ENCODE results near the gene PTPRJ.
"Not testable (repeated sequence)": the region's sequence is repeated elsewhere in the genome, so short reads cannot be mapped to it uniquely, and the experiment has no call there.

The PTPRJ gene

DNA sequence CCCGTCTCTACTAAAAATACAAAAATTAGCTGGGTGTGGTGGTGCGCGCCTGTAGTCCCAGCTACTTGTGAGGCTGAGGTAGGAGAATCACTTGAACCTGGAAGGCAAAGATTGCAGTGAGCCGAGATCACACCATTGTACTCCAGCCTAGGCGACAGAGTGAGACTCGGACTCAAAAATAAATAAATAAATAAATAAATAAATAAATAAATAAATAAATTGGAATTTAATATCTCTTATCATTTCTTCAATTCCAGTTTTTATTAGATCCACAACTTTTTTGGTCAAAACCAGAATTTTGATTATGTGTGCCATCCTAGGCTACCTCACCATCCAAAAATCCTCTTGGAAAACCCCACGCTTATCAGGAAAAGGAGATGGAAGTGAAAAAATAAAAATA, 43.2 kb downstream of the PTPRJ start:
- H3K9me3 ChIP-seq (ENCODE audit: control extremely low read depth in 1 of 5, control insufficient read depth in 4 of 5, insufficient read depth in 2 of 5, low read depth in 1 of 5, low read length in 4 of 5); POLR2A ChIA-PET; H3K27me3 ChIP-seq (replicated peaks in 2 of 5; ENCODE audit: control insufficient read depth in 4 of 5, insufficient read depth in 5 of 5, low read length in 4 of 5); H3K27ac ChIP-seq (ENCODE audit: insufficient read depth in 1 of 2, low read depth in 1 of 2, low read length in 2 of 2, poor library complexity in 1 of 2, severe bottlenecking in 2 of 2); CTCF ChIA-PET; H3K36me3 ChIP-seq (ENCODE audit: control insufficient read depth in 4 of 4, insufficient read depth in 4 of 4, low read length in 3 of 4); DNase-seq; H3K4me3 ChIP-seq (ENCODE audit: control insufficient read depth in 1 of 7, extremely low read depth in 1 of 7, insufficient read depth in 4 of 7, low read depth in 2 of 7, low read length in 6 of 7): not testable (repeated sequence)
- peaks cover 4 to 43% (median 24%) of the 10 kb centered on the region in 4 experiments for H3K4me1 ChIP-seq (ENCODE audit: control extremely low read depth in 1 of 4, control insufficient read depth in 4 of 4, insufficient read depth in 4 of 4, low read length in 3 of 4)
- WGBS (ENCODE audit: insufficient coverage), result 100% methylated on average over 3 of the region's 7 CpGs

DNA sequence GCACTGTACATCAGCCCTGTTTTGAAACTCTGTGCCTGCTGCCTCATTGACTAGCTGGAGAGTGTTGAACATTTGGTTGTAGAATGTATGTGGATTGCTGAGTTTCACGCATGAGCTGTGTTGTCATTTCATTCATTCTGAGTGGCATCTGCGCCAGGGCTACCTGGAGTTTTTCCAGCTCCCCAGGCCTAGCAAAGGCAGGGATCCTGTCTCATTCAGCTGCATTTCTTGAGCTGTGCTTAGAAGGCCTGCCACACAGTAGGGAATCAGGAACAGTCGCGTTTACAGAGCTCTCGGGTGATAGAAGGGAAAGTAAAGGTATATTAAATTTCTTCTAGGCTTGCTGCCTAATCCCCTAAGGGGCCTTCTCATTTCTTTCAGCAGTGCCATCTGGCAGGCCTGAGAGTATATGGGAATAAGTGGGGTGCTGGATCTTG, 44.3 kb downstream of the PTPRJ start:
- DNase-seq, result no peak
- no peak overlapping the region for H3K4me3 ChIP-seq (ENCODE audit: control insufficient read depth in 1 of 7, extremely low read depth in 1 of 7, insufficient read depth in 4 of 7, low read depth in 2 of 7, low read length in 6 of 7)
- no peaks in the 10 kb centered on the region for H3K9me3 ChIP-seq (ENCODE audit: control extremely low read depth in 1 of 5, control insufficient read depth in 4 of 5, insufficient read depth in 2 of 5, low read depth in 1 of 5, low read length in 4 of 5)
- no peaks in the 10 kb centered on the region for H3K36me3 ChIP-seq (ENCODE audit: control insufficient read depth in 4 of 4, insufficient read depth in 4 of 4, low read length in 3 of 4)
- CTCF ChIA-PET, result interaction anchor here (1.4 to 1.5 kb wide), 2 partner anchors 11 to 13 kb away, joined by 3 to 4 read pairs; no protein-coding TSS in a partner anchor
- H3K27ac ChIP-seq (ENCODE audit: insufficient read depth in 1 of 2, low read depth in 1 of 2, low read length in 2 of 2, poor library complexity in 1 of 2, severe bottlenecking in 2 of 2), result no peak overlapping the region
- H3K27me3 ChIP-seq (replicated peaks in 2 of 5; ENCODE audit: control insufficient read depth in 4 of 5, insufficient read depth in 5 of 5, low read length in 4 of 5), result no peaks in the 10 kb centered on the region
- 99% methylated on average over 5 of the region's 5 CpGs for WGBS (ENCODE audit: insufficient coverage)
- H3K4me1 ChIP-seq (ENCODE audit: control extremely low read depth in 1 of 4, control insufficient read depth in 4 of 4, insufficient read depth in 4 of 4, low read length in 3 of 4), result peaks cover 10 to 43% (median 21%) of the 10 kb centered on the region in 4 experiments
- POLR2A ChIA-PET, result no interaction called here

DNA sequence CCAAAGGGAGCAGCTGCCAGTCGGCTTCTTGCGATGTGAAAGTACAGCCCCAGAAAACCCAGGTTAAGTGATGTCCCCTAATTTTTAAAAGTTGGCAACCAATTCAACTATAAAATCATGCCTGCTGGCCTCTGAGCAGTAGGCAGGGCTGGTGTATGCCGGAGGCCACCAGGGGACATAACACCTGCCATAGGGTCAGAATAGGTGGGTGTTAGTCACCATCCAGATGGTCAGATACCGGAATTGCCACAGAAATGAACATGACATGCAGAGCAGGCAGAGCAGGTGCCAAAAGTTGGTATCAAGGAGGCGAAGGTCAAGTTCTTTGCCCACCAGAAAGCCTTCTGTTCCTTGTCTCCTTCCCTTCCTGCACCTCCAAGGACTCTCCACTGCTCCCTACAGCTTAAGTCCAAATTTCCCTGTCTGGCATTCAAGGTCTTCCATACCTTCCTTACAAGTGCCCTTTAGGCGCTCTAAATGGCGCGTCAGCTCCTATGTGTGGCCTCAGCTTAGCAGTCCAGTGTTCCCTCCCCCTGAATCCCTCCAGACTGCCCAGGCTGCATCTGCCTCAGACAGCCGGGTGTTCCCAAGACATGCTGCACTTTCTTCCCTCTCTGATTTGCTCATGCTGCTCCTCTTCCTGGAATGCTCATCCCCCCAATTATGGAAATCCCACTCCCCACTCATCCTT, 45.1 kb downstream of the PTPRJ start:
- ChIA-PET POLR2A (no interaction called here), CTCF (interaction anchor here (1.4 to 1.5 kb wide), 2 partner anchors 12 to 14 kb away, joined by 3 to 4 read pairs; no protein-coding TSS in a partner anchor)
- Histone ChIP-seq H3K36me3 (ENCODE audit: control insufficient read depth in 4 of 4, insufficient read depth in 4 of 4, low read length in 3 of 4) (no peaks in the 10 kb centered on the region), H3K27ac (ENCODE audit: insufficient read depth in 1 of 2, low read depth in 1 of 2, low read length in 2 of 2, poor library complexity in 1 of 2, severe bottlenecking in 2 of 2) (no peak overlapping the region), H3K4me3 (ENCODE audit: control insufficient read depth in 1 of 7, extremely low read depth in 1 of 7, insufficient read depth in 4 of 7, low read depth in 2 of 7, low read length in 6 of 7) (no peak overlapping the region), H3K4me1 (ENCODE audit: control extremely low read depth in 1 of 4, control insufficient read depth in 4 of 4, insufficient read depth in 4 of 4, low read length in 3 of 4) (peaks cover 10 to 42% (median 17%) of the 10 kb centered on the region in 4 experiments), H3K9me3 (ENCODE audit: control extremely low read depth in 1 of 5, control insufficient read depth in 4 of 5, insufficient read depth in 2 of 5, low read depth in 1 of 5, low read length in 4 of 5) (no peaks in the 10 kb centered on the region), H3K27me3 (replicated peaks in 2 of 5; ENCODE audit: control insufficient read depth in 4 of 5, insufficient read depth in 5 of 5, low read length in 4 of 5) (no peaks in the 10 kb centered on the region)
- 98% methylated on average over 9 of the region's 9 CpGs for WGBS (ENCODE audit: insufficient coverage)
- no peak for DNase-seq

DNA sequence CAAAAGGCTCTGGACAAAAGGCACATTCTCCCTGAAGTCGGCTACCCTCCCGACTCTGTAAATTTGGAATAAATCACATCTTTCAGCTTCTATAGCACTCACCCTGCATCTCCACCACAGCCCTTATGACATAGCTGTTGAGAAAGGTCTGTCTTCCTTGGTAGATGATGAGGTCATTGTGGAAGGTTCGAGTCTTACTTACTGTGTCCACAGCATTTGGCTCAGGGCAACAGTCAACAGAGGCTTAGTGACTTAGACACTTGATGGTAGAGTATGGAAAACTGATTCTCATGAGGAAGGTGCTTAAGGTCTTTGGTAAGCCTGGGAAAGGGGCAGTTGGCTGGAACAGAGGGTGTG, 45.6 kb downstream of the PTPRJ start:
- ChIA-PET CTCF (interaction anchor here (1.2 kb wide), 1 partner anchor 79 kb away, joined by 3 read pairs; no protein-coding TSS in a partner anchor), POLR2A (no interaction called here)
- H3K9me3 ChIP-seq (ENCODE audit: control extremely low read depth in 1 of 5, control insufficient read depth in 4 of 5, insufficient read depth in 2 of 5, low read depth in 1 of 5, low read length in 4 of 5), result no peaks in the 10 kb centered on the region
- no peak overlapping the region for H3K4me3 ChIP-seq (ENCODE audit: control insufficient read depth in 1 of 7, extremely low read depth in 1 of 7, insufficient read depth in 4 of 7, low read depth in 2 of 7, low read length in 6 of 7)
- H3K4me1 ChIP-seq (ENCODE audit: control extremely low read depth in 1 of 4, control insufficient read depth in 4 of 4, insufficient read depth in 4 of 4, low read length in 3 of 4), result peaks cover 8 to 43% (median 15%) of the 10 kb centered on the region in 4 experiments
- H3K27me3 ChIP-seq (replicated peaks in 2 of 5; ENCODE audit: control insufficient read depth in 4 of 5, insufficient read depth in 5 of 5, low read length in 4 of 5), result no peaks in the 10 kb centered on the region
- WGBS (ENCODE audit: insufficient coverage), result 100% methylated on average over 1 of the region's 3 CpGs
- no peaks in the 10 kb centered on the region for H3K36me3 ChIP-seq (ENCODE audit: control insufficient read depth in 4 of 4, insufficient read depth in 4 of 4, low read length in 3 of 4)
- H3K27ac ChIP-seq (ENCODE audit: insufficient read depth in 1 of 2, low read depth in 1 of 2, low read length in 2 of 2, poor library complexity in 1 of 2, severe bottlenecking in 2 of 2), result no peak overlapping the region
- no peak for DNase-seq

DNA sequence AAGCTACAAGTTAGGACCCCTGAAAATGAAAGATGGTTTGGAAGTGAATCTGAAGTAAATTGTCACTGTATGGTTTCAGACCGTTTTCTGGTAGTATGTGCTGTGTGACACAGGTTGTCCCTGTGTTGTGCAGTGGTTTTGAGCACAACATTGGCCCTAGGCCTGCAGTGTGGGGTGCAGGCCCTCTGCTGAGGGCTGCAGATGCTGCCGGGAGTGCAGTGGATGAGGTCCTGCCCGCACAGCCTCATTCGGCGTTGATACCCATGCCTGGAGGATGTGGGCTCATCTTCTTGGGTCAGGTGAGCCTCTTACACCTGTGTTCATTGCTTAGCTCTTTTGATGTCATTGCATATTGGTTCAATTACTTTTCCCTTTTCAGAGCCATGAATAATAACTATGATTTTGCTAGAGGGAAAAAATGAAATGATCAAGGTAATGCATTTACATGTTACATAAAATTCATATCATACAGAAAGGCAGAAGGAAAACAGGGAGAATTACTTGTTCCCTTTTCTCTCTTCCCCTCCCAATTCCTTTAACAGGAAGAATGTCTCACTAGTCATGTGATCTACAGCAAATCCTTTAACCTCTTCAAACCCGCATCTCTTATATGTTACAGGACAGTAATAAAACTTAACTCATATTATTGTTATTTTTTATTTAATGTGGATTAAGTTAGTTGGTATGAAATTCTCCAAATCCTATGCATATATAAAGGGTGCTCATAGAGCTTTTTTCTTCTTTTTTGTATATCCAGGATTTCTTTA, 48.7 kb downstream of the PTPRJ start:
- Histone ChIP-seq H3K27ac (ENCODE audit: insufficient read depth in 1 of 2, low read depth in 1 of 2, low read length in 2 of 2, poor library complexity in 1 of 2, severe bottlenecking in 2 of 2) (peak overlapping the region in 1 of 2 experiments; percentile 38), H3K27me3 (replicated peaks in 2 of 5; ENCODE audit: control insufficient read depth in 4 of 5, insufficient read depth in 5 of 5, low read length in 4 of 5) (no peaks in the 10 kb centered on the region), H3K4me1 (ENCODE audit: control extremely low read depth in 1 of 4, control insufficient read depth in 4 of 4, insufficient read depth in 4 of 4, low read length in 3 of 4) (peaks cover 13 to 57% (median 28%) of the 10 kb centered on the region in 4 experiments), H3K9me3 (ENCODE audit: control extremely low read depth in 1 of 5, control insufficient read depth in 4 of 5, insufficient read depth in 2 of 5, low read depth in 1 of 5, low read length in 4 of 5) (no peaks in the 10 kb centered on the region), H3K4me3 (ENCODE audit: control insufficient read depth in 1 of 7, extremely low read depth in 1 of 7, insufficient read depth in 4 of 7, low read depth in 2 of 7, low read length in 6 of 7) (peak overlapping the region in 2 of 7 experiments; percentile 7 to 14), H3K36me3 (ENCODE audit: control insufficient read depth in 4 of 4, insufficient read depth in 4 of 4, low read length in 3 of 4) (no peaks in the 10 kb centered on the region)
- CTCF ChIA-PET, result interaction anchor here (1.3 to 1.6 kb wide), 2 partner anchors 67 to 76 kb away, joined by 5 read pairs; no protein-coding TSS in a partner anchor
- WGBS (ENCODE audit: insufficient coverage), result 79% methylated on average over 4 of the region's 6 CpGs
- POLR2A ChIA-PET, result interaction anchor here (0.7 kb wide), 1 partner anchor 78 kb away, joined by 3 read pairs; no protein-coding TSS in a partner anchor
- no peak for DNase-seq

DNA sequence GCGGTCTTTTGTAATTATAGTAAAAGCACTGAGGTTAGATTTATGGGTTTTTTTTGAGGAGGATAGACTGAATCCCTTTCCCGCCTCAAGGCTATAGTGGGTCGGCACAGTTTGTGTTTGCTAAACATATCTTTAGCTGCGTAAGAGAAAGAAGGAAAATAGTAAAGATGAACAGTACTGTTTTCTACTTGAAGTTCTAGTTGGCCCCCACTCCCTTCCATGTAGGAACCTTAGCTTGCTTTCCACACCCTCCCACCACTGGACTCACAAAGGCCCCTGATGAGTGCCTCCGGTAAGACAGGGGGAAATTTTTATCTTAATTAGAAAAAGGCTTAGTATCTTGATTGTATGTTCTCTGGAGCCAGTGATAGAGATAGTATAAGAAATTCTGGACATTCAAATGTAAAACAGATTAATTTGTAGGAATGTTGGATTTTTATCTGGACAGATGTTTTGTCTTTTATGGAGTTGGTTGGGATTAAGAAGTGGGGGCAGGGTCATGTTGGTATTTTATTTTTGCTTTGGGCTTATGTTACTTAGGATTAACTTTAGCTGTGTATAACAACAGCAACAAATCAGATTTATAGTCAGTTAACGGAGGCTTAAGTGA, 49.4 kb downstream of the PTPRJ start:
- no peak for DNase-seq
- Histone ChIP-seq H3K9me3 (ENCODE audit: control extremely low read depth in 1 of 5, control insufficient read depth in 4 of 5, insufficient read depth in 2 of 5, low read depth in 1 of 5, low read length in 4 of 5) (no peaks in the 10 kb centered on the region), H3K36me3 (ENCODE audit: control insufficient read depth in 4 of 4, insufficient read depth in 4 of 4, low read length in 3 of 4) (no peaks in the 10 kb centered on the region), H3K4me3 (ENCODE audit: control insufficient read depth in 1 of 7, extremely low read depth in 1 of 7, insufficient read depth in 4 of 7, low read depth in 2 of 7, low read length in 6 of 7) (no peak overlapping the region), H3K4me1 (ENCODE audit: control extremely low read depth in 1 of 4, control insufficient read depth in 4 of 4, insufficient read depth in 4 of 4, low read length in 3 of 4) (peaks cover 16 to 64% (median 33%) of the 10 kb centered on the region in 4 experiments), H3K27me3 (replicated peaks in 2 of 5; ENCODE audit: control insufficient read depth in 4 of 5, insufficient read depth in 5 of 5, low read length in 4 of 5) (no peaks in the 10 kb centered on the region), H3K27ac (ENCODE audit: insufficient read depth in 1 of 2, low read depth in 1 of 2, low read length in 2 of 2, poor library complexity in 1 of 2, severe bottlenecking in 2 of 2) (peak overlapping the region in 1 of 2 experiments; percentile 38)
- WGBS (ENCODE audit: insufficient coverage), result 100% methylated on average over 1 of the region's 6 CpGs
- POLR2A ChIA-PET, result no interaction called here
- CTCF ChIA-PET, result interaction anchor here (1.3 to 1.6 kb wide), 3 partner anchors 13 to 75 kb away, joined by 4 to 5 read pairs (median 5); no protein-coding TSS in a partner anchor

All from common myeloid progenitor, CD34-positive (primary cell).